ENCODE data around the gene MCC.

The MCC gene

DNA sequence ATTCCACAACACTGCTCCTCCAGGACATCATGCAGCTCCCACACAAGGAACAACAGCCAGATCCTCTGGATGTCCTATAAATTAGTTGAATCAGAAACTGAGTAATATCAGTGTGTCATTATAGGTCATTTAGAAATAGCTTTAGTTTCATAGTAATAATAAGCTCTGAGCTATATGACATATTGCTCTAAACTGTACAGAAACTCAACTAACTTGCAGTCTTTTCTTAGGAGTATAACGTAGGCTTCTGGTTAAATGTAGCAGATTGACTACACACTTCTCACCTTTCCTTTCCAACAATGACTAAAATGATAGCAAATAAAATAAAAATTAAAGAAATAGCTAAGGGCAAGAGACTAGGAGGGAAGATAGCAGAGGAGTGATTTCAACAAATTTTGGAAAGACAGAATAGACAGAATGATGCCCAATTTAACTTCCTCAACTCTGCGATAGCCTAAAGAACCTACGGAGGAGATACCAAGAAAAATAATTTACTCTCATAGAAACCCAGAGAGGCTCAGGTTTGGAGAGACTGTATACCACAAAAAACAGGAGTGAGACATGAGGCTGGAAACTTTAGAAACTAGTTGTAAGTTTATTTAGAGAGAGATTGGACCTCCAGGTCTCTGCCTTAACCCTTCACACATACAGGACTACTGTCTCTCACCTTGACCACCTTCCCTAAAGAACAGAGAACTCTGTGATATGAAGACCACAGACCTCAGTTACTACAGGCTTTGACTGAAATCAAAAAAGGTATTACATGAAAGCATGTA, 247.1 kb downstream of the MCC start:
- no peak for DNase-seq

DNA sequence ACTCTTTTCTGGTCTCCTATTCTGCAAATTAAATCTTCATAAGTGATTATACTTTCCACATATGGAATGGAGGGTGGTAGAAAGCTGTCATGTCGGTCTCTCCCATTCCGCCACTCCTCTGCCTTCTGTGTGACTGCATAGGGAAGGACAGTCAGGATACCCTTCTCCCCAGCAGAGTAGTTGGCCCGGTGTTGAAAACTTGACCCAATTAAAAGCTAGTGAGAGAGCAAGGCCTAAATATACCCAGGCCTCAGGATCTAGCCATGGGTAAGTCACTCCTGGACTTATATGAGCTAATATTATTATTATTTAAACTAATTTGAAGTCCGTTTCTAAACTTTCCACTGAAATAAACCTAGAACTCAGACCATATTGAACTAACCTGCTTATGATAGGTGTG, 248.2 kb downstream of the MCC start:
- no peak for DNase-seq

DNA sequence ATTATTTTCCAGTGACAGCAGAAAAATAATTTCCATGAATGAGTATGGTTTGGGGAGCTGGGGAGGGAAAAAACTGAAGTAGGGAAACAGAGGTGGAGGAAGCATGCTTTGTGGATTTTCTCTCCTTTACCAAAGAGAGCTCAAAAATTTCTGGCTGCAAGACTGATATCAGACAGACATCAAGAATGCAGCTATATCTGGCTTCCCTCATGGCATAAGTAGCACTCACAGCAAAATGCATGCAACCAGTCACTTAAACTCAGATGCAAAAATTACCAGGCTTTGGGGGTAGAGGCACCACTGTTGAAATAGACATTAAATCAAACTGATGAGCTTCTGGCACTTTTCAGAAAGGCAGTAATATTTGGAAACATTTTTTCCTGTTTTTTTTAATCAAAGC, 250.4 kb downstream of the MCC start:
- DNase-seq = no peak

DNA sequence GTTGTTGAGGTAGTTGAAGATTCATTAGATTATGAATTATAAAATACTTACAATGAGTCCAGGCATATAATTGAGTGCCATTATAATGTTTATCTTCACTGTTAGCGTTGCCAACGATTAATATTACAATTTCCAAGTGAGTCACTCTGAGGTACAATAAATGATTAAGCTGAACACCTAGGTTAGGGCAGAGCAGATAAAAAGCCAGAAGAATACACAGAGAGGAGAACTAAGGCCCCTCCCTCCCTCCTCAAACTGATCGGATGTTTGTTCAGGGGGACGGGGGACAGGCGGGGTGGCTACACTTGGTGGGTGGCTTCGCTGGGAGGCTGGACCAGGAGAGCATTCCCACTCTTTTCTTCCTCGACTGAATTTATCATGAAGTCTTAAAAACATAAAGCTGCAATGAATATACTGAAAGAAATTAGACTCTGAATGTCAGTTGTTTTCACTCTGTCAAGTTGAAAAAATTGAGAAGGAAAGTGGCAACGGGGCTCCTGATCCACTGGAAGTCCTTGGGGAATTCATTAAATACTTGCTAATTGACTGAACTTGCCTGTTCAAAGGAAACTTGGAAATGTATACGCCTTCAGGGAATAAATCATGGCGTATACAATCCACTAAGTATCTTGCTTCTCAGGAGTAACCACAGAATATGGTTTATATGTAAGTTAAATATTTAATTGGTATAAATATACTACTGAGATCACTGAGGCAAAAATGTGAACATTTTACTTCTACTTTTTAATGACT, 251.5 kb downstream of the MCC start:
- DNase-seq = no peak

DNA sequence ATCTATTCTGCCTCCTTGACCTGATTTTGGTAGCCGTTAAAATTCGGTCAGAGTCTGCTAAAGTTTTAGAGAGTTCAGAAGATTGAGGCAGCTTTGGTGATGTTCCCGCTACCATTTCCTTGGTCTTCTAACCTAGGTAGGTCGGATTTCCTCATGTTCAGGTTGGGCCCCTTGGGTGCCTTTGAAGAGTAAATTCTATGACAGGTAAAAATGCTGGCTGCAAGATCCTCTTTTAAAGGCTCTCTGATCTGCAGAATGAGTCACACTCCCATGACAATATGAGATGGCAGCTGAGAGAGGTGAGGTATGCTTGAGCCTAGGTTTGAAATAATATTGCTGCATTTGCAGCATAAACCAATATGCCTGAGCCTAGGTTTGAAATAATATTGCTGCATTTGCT, 252.4 kb downstream of the MCC start:
- DNase-seq = no peak

DNA sequence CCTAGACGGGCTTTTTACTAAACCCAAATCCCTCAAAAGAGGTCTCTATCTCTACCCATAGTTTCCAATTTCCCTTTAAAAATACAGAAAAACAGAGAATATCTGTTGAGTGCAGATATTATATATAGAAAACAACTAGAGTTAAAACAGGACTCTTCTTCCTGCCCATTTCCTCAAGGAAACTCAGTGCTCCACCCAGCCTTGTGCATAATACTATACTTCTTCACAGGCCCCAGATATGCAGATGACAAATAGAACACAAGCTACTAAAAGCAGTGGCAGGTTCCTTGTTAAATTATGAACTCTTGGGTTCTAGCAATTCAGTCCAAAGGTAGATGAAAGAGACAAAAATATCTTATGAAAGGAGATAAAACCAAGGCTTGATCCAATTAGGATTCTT, 253.7 kb downstream of the MCC start:
- no peak for DNase-seq

DNA sequence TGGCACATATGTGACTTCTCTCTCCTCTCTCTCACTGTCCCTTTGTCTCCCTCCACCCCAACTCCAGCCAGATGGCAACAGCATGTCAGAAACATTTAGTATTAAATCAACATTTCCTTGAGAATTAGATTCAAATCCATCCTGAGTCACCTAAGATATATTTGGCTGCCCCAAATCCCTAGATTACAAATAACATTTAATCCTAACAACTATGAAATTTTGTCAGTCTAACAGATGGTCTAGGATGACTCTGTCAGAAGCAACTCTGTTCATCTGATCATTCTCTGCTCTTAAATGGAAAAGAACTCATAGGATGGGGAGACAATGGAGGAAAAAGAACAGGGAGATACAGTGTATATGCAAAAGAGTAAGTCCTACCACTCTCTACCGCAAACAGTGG, 254.6 kb downstream of the MCC start:
- no peak for DNase-seq

DNA sequence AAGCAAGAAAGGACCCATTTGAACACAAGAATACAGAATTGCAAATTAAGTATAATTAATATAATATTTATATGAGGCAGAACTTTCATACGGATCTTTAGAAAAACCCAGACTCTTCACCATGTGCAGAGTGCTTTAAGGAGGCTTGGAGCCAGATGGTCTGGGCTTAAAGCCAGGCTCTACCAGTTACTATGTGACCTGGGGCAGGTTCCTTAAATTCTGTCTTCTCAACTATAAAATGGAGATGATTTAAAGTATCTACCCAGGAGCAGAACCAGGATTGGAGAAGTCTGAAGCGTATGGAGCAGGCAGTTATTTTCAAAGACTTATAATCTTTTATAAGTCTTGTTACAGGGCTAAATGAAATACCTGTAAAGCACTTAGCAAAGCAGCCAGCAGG, 255.6 kb downstream of the MCC start:
- no peak for DNase-seq

DNA sequence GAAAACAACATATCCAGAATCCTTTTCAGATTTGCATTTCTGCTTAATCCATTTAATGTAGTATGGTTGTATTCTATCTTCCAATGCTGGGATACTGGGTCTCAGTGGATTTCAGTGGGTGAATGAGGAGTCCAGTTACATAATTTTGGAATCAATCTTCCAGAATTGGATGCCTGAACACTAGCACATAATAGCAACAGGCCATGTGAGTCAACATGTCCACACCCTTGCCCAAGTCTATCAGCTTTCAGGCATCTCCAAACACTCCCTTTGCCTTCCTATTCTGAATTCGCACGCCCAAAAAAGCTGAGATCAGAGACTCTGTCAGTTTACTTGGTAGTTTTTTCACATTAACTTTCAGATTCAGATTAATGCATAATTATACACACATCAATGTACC, 256.0 kb downstream of the MCC start:
- no peak for DNase-seq

DNA sequence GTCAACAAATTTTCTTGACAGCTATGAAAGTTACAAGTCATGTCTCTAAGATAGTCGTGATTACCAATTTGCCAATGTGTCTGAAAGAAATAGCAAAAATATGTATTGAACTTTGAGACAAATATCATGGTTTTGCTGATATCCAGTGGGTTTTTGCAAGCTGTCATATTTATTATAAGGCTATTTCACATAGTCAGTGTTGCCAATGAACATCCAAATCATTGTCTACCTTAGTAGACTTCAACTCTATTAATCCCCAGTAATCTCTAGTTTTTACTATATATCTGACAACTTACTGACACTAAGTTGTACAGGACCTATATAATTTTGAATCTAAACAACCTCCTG, 256.6 kb downstream of the MCC start:
- DNase-seq = no peak

DNA sequence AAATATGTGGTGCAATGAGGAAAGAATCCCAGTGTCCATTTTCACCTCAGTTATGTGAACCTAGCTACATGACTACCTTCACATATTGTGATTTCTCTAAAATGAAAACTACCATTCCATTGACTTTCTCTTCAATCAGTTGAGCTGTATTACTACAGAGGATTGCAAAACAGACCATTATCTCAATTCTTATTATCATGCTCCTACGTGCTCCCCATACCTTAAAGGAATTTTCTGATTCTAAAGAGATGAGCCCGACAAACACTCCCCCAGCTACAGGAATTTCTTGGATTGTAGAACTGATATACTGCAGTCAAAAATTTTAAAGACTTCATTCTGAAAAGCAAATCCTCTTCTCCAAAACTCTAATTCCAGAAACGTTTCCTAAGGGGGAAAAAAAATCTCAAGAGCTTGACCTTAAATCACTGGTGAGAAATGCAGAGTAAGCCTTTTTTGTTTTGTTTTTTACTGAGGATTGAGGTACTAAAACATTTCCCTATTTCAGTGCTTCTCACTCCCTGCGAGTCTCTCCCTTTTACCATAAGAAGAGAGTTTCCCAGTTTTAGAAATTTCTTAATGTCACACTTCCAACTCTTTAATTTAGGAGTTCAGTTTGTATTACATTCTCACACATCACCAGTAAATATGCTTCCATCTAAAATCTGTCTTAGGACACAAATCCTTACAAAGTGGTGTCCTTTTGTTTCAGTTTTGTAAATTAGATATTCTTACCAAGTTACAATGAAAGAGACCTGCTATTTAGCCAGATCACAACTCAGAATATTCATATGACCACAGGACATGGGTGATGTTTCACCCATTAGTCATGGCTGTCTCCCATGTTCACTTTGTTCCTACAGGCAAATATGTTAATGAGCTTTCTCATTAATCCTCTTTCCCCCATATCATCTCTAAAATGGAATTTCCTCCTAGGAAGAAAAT, 257.3 kb downstream of the MCC start:
- no peak for DNase-seq

DNA sequence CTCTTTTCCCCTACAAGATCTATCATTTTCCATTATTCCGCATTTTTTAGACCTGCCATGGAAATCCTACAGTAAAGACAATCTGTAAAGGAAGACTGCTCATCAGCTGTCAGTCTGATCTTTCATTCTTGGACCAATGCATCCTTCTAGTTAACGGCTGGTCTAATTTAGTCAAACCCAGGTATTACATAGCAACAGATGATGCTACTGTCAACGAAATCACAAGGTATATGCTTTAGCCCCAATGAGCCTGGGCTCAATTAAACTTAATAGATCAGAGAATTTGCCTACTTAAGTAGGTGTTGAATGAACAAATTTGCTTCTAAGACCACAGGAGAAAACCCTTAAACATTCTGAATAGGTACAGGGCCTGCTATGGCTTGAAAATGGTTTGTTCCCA, 260.5 kb downstream of the MCC start:
- DNase-seq = no peak

DNA sequence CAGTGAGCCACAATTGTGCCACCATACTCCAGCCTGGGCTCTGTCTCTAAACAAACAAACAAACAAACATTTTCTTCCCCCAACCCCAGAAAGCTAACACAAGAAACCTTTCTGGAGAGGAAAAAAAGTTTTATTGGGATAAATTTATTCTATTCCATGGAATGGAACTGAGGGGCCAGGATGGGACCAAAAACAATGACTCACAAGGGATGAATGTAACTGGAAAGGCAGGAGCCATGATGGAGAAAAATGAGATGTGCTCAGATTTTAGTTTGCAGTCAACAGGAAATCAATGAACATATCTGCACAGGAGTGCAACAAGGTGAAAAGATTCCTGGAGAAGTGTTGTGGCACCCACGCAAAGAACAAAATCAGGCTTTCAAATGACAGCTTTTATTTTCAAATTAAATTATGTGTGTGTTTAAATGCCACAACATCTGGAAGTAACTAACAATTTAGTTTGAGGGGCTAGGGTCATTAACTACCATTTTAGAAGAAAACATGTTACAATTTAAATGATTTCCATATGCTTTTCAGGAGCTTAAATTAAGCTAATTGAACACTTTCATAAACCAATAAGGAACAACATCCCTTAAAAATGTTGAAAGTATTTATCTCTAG, 262.0 kb downstream of the MCC start:
- DNase-seq = no peak

DNA sequence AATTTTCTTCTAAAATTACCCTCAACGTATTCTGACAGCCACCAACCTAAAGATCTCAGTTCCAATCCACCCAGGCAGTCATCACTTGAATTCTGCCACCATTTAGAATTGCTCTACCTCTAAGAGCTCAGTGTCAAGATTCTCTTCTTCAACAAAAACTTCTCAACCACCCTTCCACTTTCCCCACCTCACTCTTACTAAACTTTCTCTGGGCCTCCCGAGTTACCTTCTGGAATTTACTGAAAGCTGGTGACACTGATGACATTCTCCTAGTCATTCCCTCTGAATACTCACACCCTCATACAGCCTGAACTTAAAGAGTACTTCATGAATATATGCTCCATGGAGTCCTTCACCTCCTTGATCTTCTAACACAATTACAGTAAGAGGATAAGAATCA, 263.0 kb downstream of the MCC start:
- DNase-seq = no peak

DNA sequence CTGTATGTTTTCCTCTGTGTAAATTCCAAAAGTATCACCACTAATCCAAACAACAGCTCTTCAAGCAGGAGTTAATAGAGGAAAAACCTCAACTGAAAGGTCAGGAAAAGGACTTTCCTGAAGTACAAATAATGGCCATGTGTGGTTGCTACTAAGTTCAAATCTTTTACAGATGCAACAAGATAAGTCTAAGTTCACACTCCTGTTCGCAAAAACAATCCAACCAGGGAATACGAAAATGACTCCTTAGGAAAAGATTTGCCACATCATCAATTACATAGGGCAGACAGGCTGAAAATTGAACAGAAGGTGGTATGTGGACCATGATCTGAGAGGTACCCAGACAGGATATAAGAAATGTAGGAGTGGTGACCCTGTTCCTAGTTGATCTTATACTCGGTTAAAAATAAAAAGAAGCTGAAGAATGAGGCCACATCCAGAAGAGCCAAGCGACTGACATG, 263.6 kb downstream of the MCC start:
- DNase-seq = no peak

DNA sequence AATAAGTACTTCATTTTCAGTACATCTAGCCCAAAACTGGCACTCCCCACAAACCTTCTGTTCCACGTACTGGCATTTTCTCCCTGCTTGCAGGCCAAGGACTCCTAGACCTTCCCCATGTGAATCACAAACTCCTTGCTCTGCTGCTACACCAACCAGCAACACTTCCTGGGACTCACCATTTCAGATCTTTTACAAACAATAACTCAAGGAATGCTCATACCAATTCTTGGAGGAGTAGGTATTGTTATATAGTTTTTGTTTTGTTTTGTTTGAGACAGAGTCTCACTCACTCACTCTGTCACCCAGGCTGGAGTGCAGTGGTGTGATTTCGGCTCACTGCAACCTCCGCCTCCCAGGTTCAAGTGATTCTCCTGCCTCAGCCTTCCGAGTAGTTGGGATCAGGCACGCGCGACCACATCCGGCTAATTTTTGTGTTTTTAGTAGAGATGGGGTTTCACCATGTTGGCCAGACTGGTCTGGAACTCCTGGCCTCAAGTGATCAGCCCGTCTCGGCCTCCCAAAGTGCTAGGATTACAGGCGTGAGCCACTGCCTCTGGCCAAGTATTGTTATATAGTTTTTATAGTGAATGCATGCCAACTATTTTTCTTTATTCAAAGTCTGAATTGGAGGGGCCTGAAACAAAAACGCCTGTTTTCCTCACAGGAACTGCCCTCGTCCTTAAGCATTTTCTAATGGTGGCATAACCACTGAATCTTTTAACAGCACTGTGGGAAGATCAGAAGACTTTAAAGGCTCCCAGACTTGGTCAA, 264.2 kb downstream of the MCC start:
- DNase-seq = no peak

DNA sequence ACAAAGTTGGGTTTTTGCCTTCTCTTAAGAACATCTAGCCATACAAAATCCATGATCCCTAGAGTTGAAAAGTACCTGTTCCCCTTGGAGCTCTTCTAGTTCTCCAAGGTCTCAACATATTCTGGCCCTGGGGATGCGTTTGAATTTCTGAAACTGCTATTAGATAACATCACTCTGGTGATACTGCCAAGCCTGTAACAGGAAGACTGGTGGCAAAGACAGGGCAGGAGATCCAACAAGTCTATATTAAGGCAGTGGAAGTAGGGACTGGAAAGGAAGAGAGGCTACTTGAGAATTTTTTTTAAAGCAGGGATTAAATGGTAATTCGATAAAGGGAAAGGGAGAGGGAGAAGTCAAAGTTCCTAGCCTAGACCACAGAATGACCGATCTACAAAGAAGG, 264.9 kb downstream of the MCC start:
- no peak for DNase-seq

DNA sequence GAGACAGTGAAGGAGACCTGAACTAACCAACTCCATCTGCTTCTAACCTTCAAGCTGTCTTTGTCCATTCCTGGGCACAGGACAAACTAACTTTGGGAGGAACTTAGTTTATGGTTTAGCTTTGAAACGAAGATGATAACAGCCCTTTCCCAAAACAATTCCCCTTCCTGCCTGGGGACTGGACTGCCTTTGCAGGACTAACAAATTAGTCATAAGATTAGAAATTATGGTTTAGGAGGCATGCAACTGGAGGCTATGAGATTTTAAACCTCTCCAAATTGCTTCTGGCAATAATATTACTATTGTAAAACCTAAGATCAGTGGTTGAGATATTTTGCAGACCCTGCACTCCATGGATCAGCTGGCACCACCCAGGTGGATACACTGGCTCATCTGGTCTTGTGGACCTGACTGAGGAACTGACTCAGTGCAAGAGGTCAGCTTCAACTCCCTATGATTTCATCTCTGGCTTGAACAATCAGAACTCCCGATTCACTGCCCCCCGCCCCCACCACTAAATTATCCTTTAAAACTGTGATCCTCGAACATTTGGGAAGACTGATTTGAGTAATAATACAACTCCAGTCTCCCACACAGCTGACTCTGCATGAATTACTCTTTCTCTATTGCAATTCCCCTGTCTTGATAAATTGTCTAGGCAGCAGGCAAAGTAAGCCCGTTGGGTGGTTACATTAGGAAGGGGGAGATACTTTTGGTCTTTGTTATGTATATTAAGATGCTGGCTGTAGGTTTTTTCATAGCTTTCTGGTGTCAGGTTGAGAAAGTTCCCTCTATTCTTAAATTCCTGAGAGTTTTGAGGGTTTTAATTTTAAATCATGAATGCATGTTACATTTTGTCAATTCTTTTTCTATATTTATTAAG, 266.7 kb downstream of the MCC start:
- no peak for DNase-seq

DNA sequence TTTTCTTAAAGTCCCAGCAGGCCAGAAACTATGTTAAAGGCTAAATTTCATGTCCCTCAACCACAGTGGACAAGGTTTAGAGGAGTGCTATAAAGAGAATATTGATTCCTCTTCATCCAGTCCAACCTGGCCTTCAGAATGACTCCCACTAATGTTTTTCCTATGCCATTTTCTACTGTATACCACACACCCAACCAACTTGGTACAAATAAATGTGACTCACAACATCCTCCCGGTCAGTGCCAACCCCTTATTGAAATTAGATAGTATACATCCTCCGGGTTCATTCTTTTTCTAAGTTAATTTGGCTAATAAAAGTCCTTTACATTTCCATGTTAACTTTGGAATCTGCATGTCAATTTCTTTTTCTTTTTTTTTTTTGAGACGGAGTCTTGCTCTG, 268.6 kb downstream of the MCC start:
- no peak for DNase-seq

DNA sequence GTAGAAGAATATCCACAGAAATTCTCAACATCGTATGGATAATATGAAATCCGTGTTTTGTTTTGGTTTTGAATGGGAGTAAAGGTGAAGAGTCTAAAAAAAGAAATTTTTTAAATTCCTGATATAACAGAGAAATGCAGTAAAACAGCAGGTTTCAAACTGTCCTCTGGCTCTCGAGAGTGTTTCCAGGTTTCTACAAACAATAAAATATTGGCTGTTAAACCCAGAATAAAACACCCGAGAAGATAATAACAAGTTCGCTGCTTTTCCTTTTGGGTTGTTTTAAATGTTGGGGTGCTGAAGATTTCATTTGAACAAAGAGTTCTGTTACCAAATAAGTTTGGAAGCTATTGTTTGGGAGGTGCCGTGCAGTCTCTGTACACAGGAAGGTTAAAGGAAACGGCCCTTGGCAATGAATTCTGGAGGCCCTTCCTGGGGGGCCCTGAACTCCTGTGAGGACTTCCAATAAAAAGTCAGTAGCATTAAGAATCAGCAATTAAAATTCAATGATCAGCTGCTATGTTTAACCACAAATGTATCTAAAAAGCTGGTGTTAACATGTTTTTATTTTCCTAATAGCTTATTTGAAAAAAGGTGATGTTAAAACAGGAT, 269.2 kb downstream of the MCC start:
- DNase-seq = no peak

DNA sequence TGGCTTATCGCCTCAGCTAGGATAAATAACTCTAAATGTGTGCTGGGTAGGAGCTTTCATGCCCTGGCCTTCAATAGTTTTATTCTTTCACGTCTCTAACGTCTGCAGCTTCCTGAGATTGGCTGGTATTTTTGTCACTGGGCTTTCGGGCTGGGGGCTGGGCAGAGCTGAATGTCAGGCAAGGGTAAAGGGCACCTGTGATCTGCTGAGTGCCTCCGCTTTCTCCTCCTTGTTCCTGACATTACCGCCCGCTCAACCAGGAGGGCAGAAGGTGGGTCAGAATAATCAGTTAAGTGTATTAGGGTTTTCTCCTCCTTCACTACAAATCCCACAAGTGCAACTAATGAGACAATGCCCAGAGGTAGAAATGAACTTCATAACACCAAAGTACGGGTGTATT, 270.1 kb downstream of the MCC start:
- DNase-seq = no peak

All from activated CD4-positive, alpha-beta T cell treated with anti-CD3 and anti-CD28 coated beads, Interleukin-2, Interleukin-6, amounts not matched to agents 100 ng/mL and 50 ng/mL, durations not matched to agents 16 hours and 8 hours (primary cell).